ENCODE measurements around the gene TANC1.

- TF ChIP-seq EZH2phosphoT487 (IDR thresholded peaks at IDR 0.05; ENCODE audit: unreplicated experiment), result no peak
- TF ChIP-seq CTCF (conservative IDR thresholded peaks at IDR 0.05; ENCODE audit: low read depth in 2 of 2), result no peak
- no peak for TF ChIP-seq EZH2 (IDR thresholded peaks at IDR 0.05; ENCODE audit: low read depth, unreplicated experiment)
- TF ChIP-seq POLR2AphosphoS5 (IDR thresholded peaks at IDR 0.05; ENCODE audit: low read depth), result no peak
Observed at GRCh38 chr2:159089543-159089942, 121.1 kb downstream of the TANC1 start.
